GM21367 (cell line): ENCODE data around the gene GLCCI1.

Experiments used
- ATAC-seq: cut with Tn5 transposase; IDR thresholded peaks from one replicate; pipeline ENCODE4 v1.9.1; 2021; ENCODE audit not compliant: unreplicated experiment

GLCCI1 gene

GRCh38 chr7:7968544-7969305, at the start of gene GLCCI1:
Gene GLCCI1 (plus strand): TSS chr7:7968796. CDS start chr7:7969351, 555 bp downstream.
- ATAC-seq: peak; percentile 80

GRCh38 chr7:7919449-7919945, 49.1 kb upstream of the GLCCI1 start:
- no peak for ATAC-seq

- no peak for ATAC-seq
Observed at GRCh38 chr7:7920056-7920455, 48.5 kb upstream of the GLCCI1 start.

GRCh38 chr7:7920481-7920880, 48.1 kb upstream of the GLCCI1 start:
- ATAC-seq: peak; percentile 87

- ATAC-seq: no peak
Observed at GRCh38 chr7:7921830-7922229, 46.8 kb upstream of the GLCCI1 start.

- ATAC-seq: no peak
Observed at GRCh38 chr7:7922684-7923385, 45.8 kb upstream of the GLCCI1 start.

- no peak for ATAC-seq
Observed at GRCh38 chr7:7923818-7924217, 44.8 kb upstream of the GLCCI1 start.

- no peak for ATAC-seq
Observed at GRCh38 chr7:7924303-7924702, 44.3 kb upstream of the GLCCI1 start.

GRCh38 chr7:7931626-7932025, 37.0 kb upstream of the GLCCI1 start:
- no peak for ATAC-seq

GRCh38 chr7:7932553-7932952, 36.0 kb upstream of the GLCCI1 start:
- no peak for ATAC-seq

GRCh38 chr7:7933915-7934526, 34.6 kb upstream of the GLCCI1 start:
- no peak for ATAC-seq

GRCh38 chr7:7934945-7935344, 33.7 kb upstream of the GLCCI1 start:
- no peak for ATAC-seq

GRCh38 chr7:7938471-7938870, 30.1 kb upstream of the GLCCI1 start:
- no peak for ATAC-seq

GRCh38 chr7:7943951-7944350, 24.6 kb upstream of the GLCCI1 start:
- no peak for ATAC-seq

- peak; percentile 87 for ATAC-seq
Observed at GRCh38 chr7:7944619-7945282, 23.8 kb upstream of the GLCCI1 start.

- no peak for ATAC-seq
Observed at GRCh38 chr7:7946486-7946885, 22.1 kb upstream of the GLCCI1 start.

GRCh38 chr7:7948232-7948631, 20.4 kb upstream of the GLCCI1 start:
- ATAC-seq: no peak

GRCh38 chr7:7953806-7954205, 14.8 kb upstream of the GLCCI1 start:
- no peak for ATAC-seq

- no peak for ATAC-seq
Observed at GRCh38 chr7:7956531-7957128, 12.0 kb upstream of the GLCCI1 start.

- ATAC-seq: no peak
Observed at GRCh38 chr7:7957513-7957912, 11.1 kb upstream of the GLCCI1 start.
